Measurements from ENCODE around the gene ZNF618.

Gene ZNF618

GRCh38 chr9:113935677-113936380 lies 59.7 kb downstream of the ZNF618 start:
- Histone ChIP-seq H3K4me3 (ENCODE audit: low read depth, low read length) (no peak overlapping the region), H3K27me3 (replicated peaks) (no peaks in the 10 kb centered on the region), H3K27ac (no peak overlapping the region), H3K36me3 (replicated peaks) (no peaks in the 10 kb centered on the region)
- in situ Hi-C loops (cut with HindIII; ENCODE audit: low pct_ligation_motif_present, low sequenced_read_pairs), result no loop called here
- TF ChIP-seq CTCF (IDR thresholded peaks at IDR 0.05; ENCODE audit: low read depth, low read length, missing control alignments), result no peak
- DNase-seq, result no peak

DNA sequence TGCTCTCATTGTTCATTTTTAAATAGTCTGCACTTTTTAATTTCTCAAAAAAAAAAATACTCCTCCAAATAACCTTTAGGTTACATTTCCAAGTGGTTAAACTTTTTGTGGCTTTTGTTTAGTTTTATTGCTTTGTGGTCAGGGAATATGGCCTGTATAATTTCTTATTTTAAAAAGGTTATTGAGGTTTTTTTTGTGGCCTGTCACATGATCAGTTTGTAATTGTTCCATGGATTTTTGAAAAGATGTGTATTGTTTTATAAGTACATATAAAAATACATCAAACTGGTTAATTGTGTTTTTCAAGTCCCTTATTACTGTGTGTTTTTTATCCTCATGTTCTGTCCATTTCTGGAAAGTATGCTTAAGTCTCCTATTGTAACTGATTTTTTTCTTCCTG lies 64.0 kb downstream of the ZNF618 start:
- in situ Hi-C loops (cut with HindIII; ENCODE audit: low pct_ligation_motif_present, low sequenced_read_pairs), result no loop called here
- Histone ChIP-seq H3K36me3 (replicated peaks) (no peaks in the 10 kb centered on the region), H3K27me3 (replicated peaks) (no peaks in the 10 kb centered on the region), H3K27ac (no peak overlapping the region), H3K4me3 (ENCODE audit: low read depth, low read length) (no peak overlapping the region)
- no peak for TF ChIP-seq CTCF (IDR thresholded peaks at IDR 0.05; ENCODE audit: low read depth, low read length, missing control alignments)
- no peak for DNase-seq

GRCh38 chr9:113941056-113941455 lies 64.9 kb downstream of the ZNF618 start:
- in situ Hi-C loops (cut with HindIII; ENCODE audit: low pct_ligation_motif_present, low sequenced_read_pairs), result no loop called here
- DNase-seq, result no peak
- Histone ChIP-seq H3K36me3 (replicated peaks) (no peaks in the 10 kb centered on the region), H3K4me3 (ENCODE audit: low read depth, low read length) (no peak overlapping the region), H3K27me3 (replicated peaks) (no peaks in the 10 kb centered on the region), H3K27ac (no peak overlapping the region)
- no peak for TF ChIP-seq CTCF (IDR thresholded peaks at IDR 0.05; ENCODE audit: low read depth, low read length, missing control alignments)

- no peak for DNase-seq
- H3K4me3 ChIP-seq (ENCODE audit: low read depth, low read length), result no peak overlapping the region
- H3K27ac ChIP-seq, result no peak overlapping the region
- TF ChIP-seq CTCF (IDR thresholded peaks at IDR 0.05; ENCODE audit: low read depth, low read length, missing control alignments), result no peak
- in situ Hi-C loops (cut with HindIII; ENCODE audit: low pct_ligation_motif_present, low sequenced_read_pairs), result no loop called here
- no peaks in the 10 kb centered on the region for H3K36me3 ChIP-seq (replicated peaks)
- no peaks in the 10 kb centered on the region for H3K27me3 ChIP-seq (replicated peaks)
Measured at GRCh38 chr9:113941526-113941925, 65.4 kb downstream of the ZNF618 start.

- TF ChIP-seq CTCF (IDR thresholded peaks at IDR 0.05; ENCODE audit: low read depth, low read length, missing control alignments), result no peak
- Histone ChIP-seq H3K4me3 (ENCODE audit: low read depth, low read length) (no peak overlapping the region), H3K27me3 (replicated peaks) (no peaks in the 10 kb centered on the region), H3K27ac (no peak overlapping the region), H3K36me3 (replicated peaks) (no peaks in the 10 kb centered on the region)
- in situ Hi-C loops (cut with HindIII; ENCODE audit: low pct_ligation_motif_present, low sequenced_read_pairs), result no loop called here
- DNase-seq, result no peak
Measured at GRCh38 chr9:113943112-113944009, 67.3 kb downstream of the ZNF618 start.
